ENCODE data around the gene S100P.

DNA sequence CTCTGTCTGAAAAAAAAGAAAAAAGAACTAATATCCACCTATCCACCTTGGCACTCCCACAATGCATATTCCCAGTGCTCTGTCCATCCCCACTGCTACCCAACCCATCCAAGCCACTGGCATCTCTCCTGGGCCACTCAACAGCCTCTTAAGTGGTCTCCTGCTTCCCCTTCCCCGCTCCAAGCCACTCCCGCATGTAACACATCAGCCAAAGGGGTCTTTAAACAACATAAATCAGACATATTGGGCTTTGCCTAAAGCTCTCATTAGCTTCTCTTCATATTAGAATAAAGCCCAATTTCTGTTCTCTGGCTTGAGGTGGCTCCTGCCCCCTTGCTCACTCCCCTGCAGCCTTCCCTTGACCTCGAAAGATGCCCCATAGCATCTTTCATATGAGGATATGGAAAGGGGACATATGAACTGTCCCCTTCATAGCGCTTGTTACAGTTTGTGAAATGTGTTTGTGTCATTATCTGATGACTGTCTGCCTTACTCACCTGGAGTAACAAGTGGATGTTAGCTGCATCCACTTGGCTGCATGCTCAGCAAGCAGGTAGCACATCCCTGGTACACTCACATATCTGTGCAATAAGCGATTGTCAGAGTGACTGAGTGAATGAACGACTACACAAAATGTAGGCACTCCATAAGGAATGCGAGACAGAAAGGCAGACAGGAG, 25.4 kb downstream of the S100P start:
- TF ChIP-seq, protein P1, sequence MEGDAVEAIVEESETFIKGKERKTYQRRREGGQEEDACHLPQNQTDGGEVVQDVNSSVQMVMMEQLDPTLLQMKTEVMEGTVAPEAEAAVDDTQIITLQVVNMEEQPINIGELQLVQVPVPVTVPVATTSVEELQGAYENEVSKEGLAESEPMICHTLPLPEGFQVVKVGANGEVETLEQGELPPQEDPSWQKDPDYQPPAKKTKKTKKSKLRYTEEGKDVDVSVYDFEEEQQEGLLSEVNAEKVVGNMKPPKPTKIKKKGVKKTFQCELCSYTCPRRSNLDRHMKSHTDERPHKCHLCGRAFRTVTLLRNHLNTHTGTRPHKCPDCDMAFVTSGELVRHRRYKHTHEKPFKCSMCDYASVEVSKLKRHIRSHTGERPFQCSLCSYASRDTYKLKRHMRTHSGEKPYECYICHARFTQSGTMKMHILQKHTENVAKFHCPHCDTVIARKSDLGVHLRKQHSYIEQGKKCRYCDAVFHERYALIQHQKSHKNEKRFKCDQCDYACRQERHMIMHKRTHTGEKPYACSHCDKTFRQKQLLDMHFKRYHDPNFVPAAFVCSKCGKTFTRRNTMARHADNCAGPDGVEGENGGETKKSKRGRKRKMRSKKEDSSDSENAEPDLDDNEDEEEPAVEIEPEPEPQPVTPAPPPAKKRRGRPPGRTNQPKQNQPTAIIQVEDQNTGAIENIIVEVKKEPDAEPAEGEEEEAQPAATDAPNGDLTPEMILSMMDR (IDR thresholded peaks at IDR 0.05; ENCODE audit: borderline replicate concordance, extremely low read depth, low read length, poor library complexity, severe bottlenecking) = no peak
- no peak for TF ChIP-seq EZH2 (IDR thresholded peaks at IDR 0.05; ENCODE audit: borderline replicate concordance, low read depth, low read length, severe bottlenecking)

Measured in DND-41 (cell line).